Measurements from ENCODE around the gene APMAP.

Gene APMAP

GRCh38 chr20:24943196-24943595 lies 49.4 kb downstream of the APMAP start:
- no peak for DNase-seq (ENCODE audit: insufficient read length, low spot score)
- FAIRE-seq: no peak
- TF ChIP-seq CTCF (IDR thresholded peaks at IDR 0.05; ENCODE audit: insufficient read depth, missing control alignments): no peak

- FAIRE-seq: no peak
- DNase-seq (ENCODE audit: insufficient read length, low spot score): no peak
- no peak for TF ChIP-seq CTCF (IDR thresholded peaks at IDR 0.05; ENCODE audit: insufficient read depth, missing control alignments)
These were observed 49.9 kb downstream of the APMAP start for GRCh38 chr20:24942679-24943078.

- no peak for TF ChIP-seq CTCF (IDR thresholded peaks at IDR 0.05; ENCODE audit: insufficient read depth, missing control alignments)
- DNase-seq (ENCODE audit: insufficient read length, low spot score) (no peak), FAIRE-seq (no peak)
These were observed 53.5 kb downstream of the APMAP start for GRCh38 chr20:24939036-24939435.

GRCh38 chr20:24938498-24938897 lies 54.1 kb downstream of the APMAP start:
- DNase-seq (ENCODE audit: insufficient read length, low spot score) (no peak), FAIRE-seq (no peak)
- TF ChIP-seq CTCF (IDR thresholded peaks at IDR 0.05; ENCODE audit: insufficient read depth, missing control alignments): no peak

GRCh38 chr20:24937579-24937978 lies 55.0 kb downstream of the APMAP start:
- DNase-seq (ENCODE audit: insufficient read length, low spot score) (no peak), FAIRE-seq (no peak)
- TF ChIP-seq CTCF (IDR thresholded peaks at IDR 0.05; ENCODE audit: insufficient read depth, missing control alignments): no peak

GRCh38 chr20:24936526-24937407 lies 55.8 kb downstream of the APMAP start:
- DNase-seq (ENCODE audit: insufficient read length, low spot score): no peak
- TF ChIP-seq CTCF (IDR thresholded peaks at IDR 0.05; ENCODE audit: insufficient read depth, missing control alignments): no peak
- no peak for FAIRE-seq
